HL-60 (cell line): Measurements from ENCODE around the gene DSC1.

Source experiments
- DNase-seq, 2 experiments: peaks; one replicate each; pipeline ENCODE4 v3.0.0-alpha.2; 2010 to 2020; ENCODE audit warnings: low read depth in 1 of 2, low spot score in 1 of 2
- H3K27ac ChIP-seq: fragments of 250-450 bp; sonication (Bioruptor Pico); replicated peaks from 2 replicates; pipeline ENCODE4 v1.5.1; 2020; ENCODE audit warnings: mild to moderate bottlenecking, moderate library complexity
- H3K27me3 ChIP-seq: fragments of 250-450 bp; sonication (Bioruptor Pico); 2 replicates; pipeline ENCODE4 v1.5.1; 2021; ENCODE audit warnings: mild to moderate bottlenecking, moderate library complexity; ENCODE audit not compliant: insufficient read depth, poor library complexity, severe bottlenecking
- H3K4me3 ChIP-seq: replicated peaks from 2 replicates; pipeline ENCODE4 v1.5.1; 2011; ENCODE audit warnings: mild to moderate bottlenecking, control low read depth, low read length; ENCODE audit not compliant: insufficient read depth
- GABPA ChIP-seq: IDR thresholded peaks from 2 replicates; pipeline ENCODE4 v1.6.1; 2012; ENCODE audit warnings: low read depth
- POLR2AphosphoS5 ChIP-seq: IDR thresholded peaks from 2 replicates; pipeline ENCODE4 v1.6.1; 2012; ENCODE audit warnings: low read depth
- SPI1 ChIP-seq: IDR thresholded peaks from 2 replicates; pipeline ENCODE4 v1.6.1; 2012; ENCODE audit warnings: low read depth, mild to moderate bottlenecking, borderline replicate concordance
- TF ChIP-seq, protein P1 (sequence below): IDR thresholded peaks from 2 replicates; pipeline ENCODE4 v1.6.1; 2012; ENCODE audit warnings: low read depth; ENCODE audit not compliant: insufficient replicate concordance
- TF ChIP-seq, protein P2 (sequence below): IDR thresholded peaks from one replicate; pipeline ENCODE4 v1.5.1; 2011; ENCODE audit warnings: low read length, control low read depth, inconsistent platforms; ENCODE audit not compliant: insufficient read depth

DSC1 gene

DNA sequence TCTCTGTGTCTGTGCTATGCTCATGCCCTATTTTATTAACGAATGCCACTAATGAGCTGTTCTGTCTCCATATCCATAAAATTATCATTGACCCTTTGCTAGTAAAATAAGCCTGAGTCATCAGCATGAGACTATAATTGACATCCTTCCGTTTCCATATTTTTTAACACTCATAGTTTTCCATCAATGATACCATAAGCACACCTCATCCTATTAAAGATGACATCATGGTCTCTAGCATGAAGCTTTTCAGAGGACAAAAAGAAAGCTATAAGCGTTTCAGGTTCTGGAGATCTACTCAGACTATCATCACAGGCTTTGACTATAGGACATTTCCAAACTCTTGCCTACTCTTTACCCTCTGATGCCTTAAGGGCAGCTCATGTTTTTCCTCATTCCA, 59.2 kb downstream of the DSC1 start:
- no peak for TF ChIP-seq GABPA
- H3K27me3 ChIP-seq: no peaks in the 10 kb centered on the region
- no peak overlapping the region for H3K4me3 ChIP-seq
- H3K27ac ChIP-seq: no peak overlapping the region
- no peak for DNase-seq

DNA sequence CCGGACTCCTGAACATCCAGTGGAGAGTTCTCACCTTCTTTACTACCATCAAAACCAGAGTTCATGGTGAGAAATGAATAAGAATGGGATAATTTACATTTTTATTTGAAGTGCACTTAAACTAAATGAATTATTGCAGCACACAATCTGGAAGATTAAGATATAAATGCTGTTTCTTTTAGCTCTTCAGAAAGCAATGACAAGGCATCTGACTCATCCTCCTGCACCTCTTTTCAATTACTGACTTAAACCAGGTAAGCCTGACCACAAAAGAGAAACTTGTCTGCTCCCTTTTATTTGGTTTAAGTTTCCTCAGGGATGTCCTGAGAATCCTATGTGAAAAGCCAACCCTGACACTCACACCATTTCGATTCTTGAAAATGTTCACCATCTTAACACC, 59.7 kb downstream of the DSC1 start:
- TF ChIP-seq GABPA (no peak), POLR2AphosphoS5 (no peak), SPI1 (no peak)
- TF ChIP-seq, protein P1, sequence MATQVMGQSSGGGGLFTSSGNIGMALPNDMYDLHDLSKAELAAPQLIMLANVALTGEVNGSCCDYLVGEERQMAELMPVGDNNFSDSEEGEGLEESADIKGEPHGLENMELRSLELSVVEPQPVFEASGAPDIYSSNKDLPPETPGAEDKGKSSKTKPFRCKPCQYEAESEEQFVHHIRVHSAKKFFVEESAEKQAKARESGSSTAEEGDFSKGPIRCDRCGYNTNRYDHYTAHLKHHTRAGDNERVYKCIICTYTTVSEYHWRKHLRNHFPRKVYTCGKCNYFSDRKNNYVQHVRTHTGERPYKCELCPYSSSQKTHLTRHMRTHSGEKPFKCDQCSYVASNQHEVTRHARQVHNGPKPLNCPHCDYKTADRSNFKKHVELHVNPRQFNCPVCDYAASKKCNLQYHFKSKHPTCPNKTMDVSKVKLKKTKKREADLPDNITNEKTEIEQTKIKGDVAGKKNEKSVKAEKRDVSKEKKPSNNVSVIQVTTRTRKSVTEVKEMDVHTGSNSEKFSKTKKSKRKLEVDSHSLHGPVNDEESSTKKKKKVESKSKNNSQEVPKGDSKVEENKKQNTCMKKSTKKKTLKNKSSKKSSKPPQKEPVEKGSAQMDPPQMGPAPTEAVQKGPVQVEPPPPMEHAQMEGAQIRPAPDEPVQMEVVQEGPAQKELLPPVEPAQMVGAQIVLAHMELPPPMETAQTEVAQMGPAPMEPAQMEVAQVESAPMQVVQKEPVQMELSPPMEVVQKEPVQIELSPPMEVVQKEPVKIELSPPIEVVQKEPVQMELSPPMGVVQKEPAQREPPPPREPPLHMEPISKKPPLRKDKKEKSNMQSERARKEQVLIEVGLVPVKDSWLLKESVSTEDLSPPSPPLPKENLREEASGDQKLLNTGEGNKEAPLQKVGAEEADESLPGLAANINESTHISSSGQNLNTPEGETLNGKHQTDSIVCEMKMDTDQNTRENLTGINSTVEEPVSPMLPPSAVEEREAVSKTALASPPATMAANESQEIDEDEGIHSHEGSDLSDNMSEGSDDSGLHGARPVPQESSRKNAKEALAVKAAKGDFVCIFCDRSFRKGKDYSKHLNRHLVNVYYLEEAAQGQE: no peak
- TF ChIP-seq, protein P2, sequence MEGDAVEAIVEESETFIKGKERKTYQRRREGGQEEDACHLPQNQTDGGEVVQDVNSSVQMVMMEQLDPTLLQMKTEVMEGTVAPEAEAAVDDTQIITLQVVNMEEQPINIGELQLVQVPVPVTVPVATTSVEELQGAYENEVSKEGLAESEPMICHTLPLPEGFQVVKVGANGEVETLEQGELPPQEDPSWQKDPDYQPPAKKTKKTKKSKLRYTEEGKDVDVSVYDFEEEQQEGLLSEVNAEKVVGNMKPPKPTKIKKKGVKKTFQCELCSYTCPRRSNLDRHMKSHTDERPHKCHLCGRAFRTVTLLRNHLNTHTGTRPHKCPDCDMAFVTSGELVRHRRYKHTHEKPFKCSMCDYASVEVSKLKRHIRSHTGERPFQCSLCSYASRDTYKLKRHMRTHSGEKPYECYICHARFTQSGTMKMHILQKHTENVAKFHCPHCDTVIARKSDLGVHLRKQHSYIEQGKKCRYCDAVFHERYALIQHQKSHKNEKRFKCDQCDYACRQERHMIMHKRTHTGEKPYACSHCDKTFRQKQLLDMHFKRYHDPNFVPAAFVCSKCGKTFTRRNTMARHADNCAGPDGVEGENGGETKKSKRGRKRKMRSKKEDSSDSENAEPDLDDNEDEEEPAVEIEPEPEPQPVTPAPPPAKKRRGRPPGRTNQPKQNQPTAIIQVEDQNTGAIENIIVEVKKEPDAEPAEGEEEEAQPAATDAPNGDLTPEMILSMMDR: no peak
- no peak for DNase-seq
- no peaks in the 10 kb centered on the region for H3K27me3 ChIP-seq
- no peak overlapping the region for H3K4me3 ChIP-seq
- no peak overlapping the region for H3K27ac ChIP-seq

DNA sequence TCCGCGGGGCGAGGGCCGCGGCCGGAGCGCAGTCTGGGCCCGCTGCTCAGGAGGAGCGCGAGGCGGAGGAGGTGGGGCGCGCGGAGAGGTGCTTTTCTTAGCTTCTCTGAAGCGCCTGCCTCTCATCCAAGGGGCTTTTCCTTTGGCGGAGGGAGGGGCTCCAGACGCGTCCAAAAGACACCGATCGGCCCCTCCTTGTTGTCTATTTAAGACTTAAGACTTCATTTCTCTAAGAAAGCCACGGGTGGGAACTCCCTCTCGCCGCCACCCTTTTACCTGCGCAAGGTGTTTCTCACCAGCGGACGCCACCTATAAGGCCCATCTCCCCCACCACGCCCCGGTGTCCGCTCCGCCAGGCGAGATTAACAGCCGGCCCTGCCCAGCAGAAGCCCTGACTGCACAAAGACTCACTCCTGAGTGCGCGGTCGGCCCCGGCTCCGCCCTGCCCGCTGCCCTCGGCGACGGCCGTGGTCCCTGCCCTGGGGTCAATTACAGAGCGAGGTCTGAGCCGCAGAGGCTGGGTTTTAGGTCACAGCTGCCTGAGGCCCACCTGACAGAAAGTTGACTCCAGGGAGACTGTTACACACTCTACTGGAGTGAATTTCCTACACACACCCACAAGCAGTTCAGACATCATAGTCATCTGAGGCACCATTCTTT, 60.5 kb downstream of the DSC1 start, which contains the start of gene DSC2:
Gene DSC2, minus strand, starts transcription at position 397 of the 660 bp plus-strand sequence. CDS start 450 bp downstream, outside the sequence.
- DNase-seq: no peak
- TF ChIP-seq, protein P2: no peak
- TF ChIP-seq POLR2AphosphoS5 (no peak), SPI1 (no peak)
- TF ChIP-seq, protein P1: no peak
- H3K27ac ChIP-seq: peak within 1 kb of the TSS; percentile 51
- H3K4me3 ChIP-seq: peak within 1 kb of the TSS; percentile 54
- H3K27me3 ChIP-seq: no peaks in the 10 kb centered on the region

DNA sequence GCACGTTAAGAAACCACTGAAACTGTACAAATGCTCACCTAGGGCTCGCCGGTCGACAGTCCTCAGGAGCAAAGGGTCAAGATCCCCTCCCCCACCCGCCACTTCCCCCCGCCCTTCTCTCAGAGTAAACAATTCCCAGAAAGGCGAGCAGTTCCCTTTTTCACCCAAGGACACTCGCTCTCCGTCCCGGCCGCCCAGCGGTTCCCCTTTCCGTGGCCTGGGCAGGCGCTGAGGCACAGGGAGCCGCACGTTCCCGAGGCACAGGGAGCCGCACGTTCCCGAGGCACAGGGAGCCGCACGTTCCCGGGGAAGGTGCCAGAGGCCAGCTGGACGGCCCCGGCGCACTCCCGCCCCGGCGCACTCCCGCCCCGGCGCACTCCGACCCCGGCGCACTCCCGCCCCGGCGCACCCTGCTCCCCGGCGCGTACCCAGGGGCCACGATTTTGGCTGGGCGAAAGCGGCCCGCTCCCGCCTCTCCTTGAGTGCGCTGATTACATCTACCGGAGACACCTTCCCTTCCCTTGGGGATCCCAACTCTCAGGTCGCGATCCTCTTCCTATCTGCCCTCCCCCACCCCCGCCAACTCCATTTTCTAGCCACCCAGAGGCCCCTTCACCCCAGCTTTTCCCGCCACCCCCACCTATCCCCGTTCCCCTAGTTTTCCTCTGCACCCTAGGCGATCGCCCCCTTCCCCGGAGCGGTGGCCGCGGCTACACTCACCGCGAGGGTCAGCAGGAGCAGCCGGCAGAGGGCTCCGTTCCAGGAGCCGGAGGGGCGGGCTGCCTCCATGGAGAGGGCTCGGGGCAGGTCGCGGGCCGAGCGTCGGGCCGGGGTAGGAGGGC, 61.3 kb downstream of the DSC1 start:
- H3K4me3 ChIP-seq: peak overlapping the region; percentile 54
- peak; percentile 33 to 75 for DNase-seq
- TF ChIP-seq POLR2AphosphoS5: peak; percentile 92
- no peak for TF ChIP-seq GABPA
- TF ChIP-seq, protein P2: no peak
- TF ChIP-seq SPI1: peak; percentile 99
- TF ChIP-seq, protein P1: peak; percentile 11
- H3K27me3 ChIP-seq: no peaks in the 10 kb centered on the region
- H3K27ac ChIP-seq: peak overlapping the region; percentile 51
